Neural cell (in vitro differentiated cells): ENCODE measurements around the gene PRKCE. TPM values are rescaled to one million over a fixed set of nuclear protein-coding genes. Genes with fewer than 3 reads are reported as not detected.

Experiments
- H2AFZ ChIP-seq: fragments of 200-600, 300-800 bp; sonication (generic), shearing (Covaris generic); 2 replicates; pipeline ENCODE4 v1.6.0; 2014; ENCODE audit warnings: low read depth, mild to moderate bottlenecking, antibody characterized with exemption, low read length, moderate library complexity
- H3F3A ChIP-seq: fragments of 200-600 bp; shearing (Covaris generic); 2 replicates; pipeline ENCODE4 v1.6.1; 2016; ENCODE audit warnings: mild to moderate bottlenecking, moderate library complexity, mixed read lengths, antibody characterized with exemption, low read length; ENCODE audit not compliant: insufficient read depth, poor library complexity, severe bottlenecking
- H3K27ac ChIP-seq: fragments of 200-600, 300-800 bp; sonication (generic), shearing (Covaris generic); 2 replicates; pipeline ENCODE4 v1.5.1; 2014; ENCODE audit warnings: mild to moderate bottlenecking, low read length, moderate library complexity
- H3K27me3 ChIP-seq: fragments of 300-800, 200-600 bp; sonication (generic), shearing (Covaris generic); 2 replicates; pipeline ENCODE4 v1.6.0; 2014; ENCODE audit warnings: mild to moderate bottlenecking, low read depth, low read length, moderate library complexity; ENCODE audit not compliant: insufficient read depth
- H3K36me3 ChIP-seq: fragments of 300-800, 200-600 bp; sonication (generic), shearing (Covaris generic); 2 replicates; pipeline ENCODE4 v1.5.1; 2014; ENCODE audit warnings: mild to moderate bottlenecking, antibody characterized with exemption, low read length, moderate library complexity; ENCODE audit not compliant: insufficient read depth
- H3K4me2 ChIP-seq: fragments of 300-800, 200-600 bp; sonication (generic), shearing (Covaris generic); 2 replicates; pipeline ENCODE4 v1.6.0; 2014; ENCODE audit warnings: mild to moderate bottlenecking, low read length
- H3K4me3 ChIP-seq: fragments of 300-800, 200-600 bp; sonication (generic), shearing (Covaris generic); 2 replicates; pipeline ENCODE4 v1.5.1; 2014; ENCODE audit warnings: mild to moderate bottlenecking, low read length, moderate library complexity
- H3K79me2 ChIP-seq: fragments of 200-600 bp; shearing (Covaris generic); replicated peaks from 2 replicates; pipeline ENCODE4 v1.6.0; 2014; ENCODE audit warnings: mild to moderate bottlenecking, low read length, moderate library complexity; ENCODE audit not compliant: insufficient read depth
- H3K9ac ChIP-seq: fragments of 300-800, 200-600 bp; sonication (generic), shearing (Covaris generic); 2 replicates; pipeline ENCODE4 v1.6.1; 2016; ENCODE audit warnings: mild to moderate bottlenecking, low read length, mixed read lengths
- H3K9me2 ChIP-seq: fragments of 200-600 bp; shearing (Covaris generic); 2 replicates; pipeline ENCODE4 v1.6.1; 2016; ENCODE audit warnings: mild to moderate bottlenecking, low read length, mixed read lengths; ENCODE audit not compliant: insufficient read depth
- H3K9me3 ChIP-seq: fragments of 200-600, 300-800 bp; sonication (generic), shearing (Covaris generic); 2 replicates; pipeline ENCODE4 v1.6.1; 2016; ENCODE audit warnings: mild to moderate bottlenecking, mixed run types, low read length, moderate library complexity, mixed read lengths
- H4K20me1 ChIP-seq: fragments of 200-600 bp; shearing (Covaris generic); 2 replicates; pipeline ENCODE4 v1.6.1; 2016; ENCODE audit warnings: mild to moderate bottlenecking, mixed run types; ENCODE audit not compliant: insufficient read depth
- CTCF ChIP-seq: fragments of 450-650 bp; IDR thresholded peaks from 2 replicates; pipeline ENCODE4 v1.5.1; 2014; ENCODE audit warnings: antibody characterized with exemption, mild to moderate bottlenecking, moderate library complexity; ENCODE audit not compliant: poor library complexity, severe bottlenecking
- EP300 ChIP-seq: fragments of 450-650 bp; conservative IDR thresholded peaks from 2 replicates; pipeline ENCODE4 v1.6.1; 2014; ENCODE audit warnings: antibody characterized with exemption, mild to moderate bottlenecking, moderate library complexity; ENCODE audit not compliant: poor library complexity, severe bottlenecking
- EZH2 ChIP-seq: fragments of 200-600, 300-800 bp; shearing (Covaris generic), sonication (generic); IDR thresholded peaks from 2 replicates; pipeline ENCODE4 v1.6.1; 2014; ENCODE audit warnings: antibody characterized with exemption, low read length, borderline replicate concordance, mild to moderate bottlenecking; ENCODE audit not compliant: insufficient read depth, poor library complexity, severe bottlenecking
- MXI1 ChIP-seq: fragments of 450-650 bp; conservative IDR thresholded peaks from 2 replicates; pipeline ENCODE4 v1.6.1; 2014; ENCODE audit warnings: antibody characterized with exemption, mild to moderate bottlenecking; ENCODE audit not compliant: poor library complexity, severe bottlenecking
- POLR2AphosphoS5 ChIP-seq: IDR thresholded peaks from 2 replicates; pipeline ENCODE4 v1.6.1; 2012
- RAD21 ChIP-seq: fragments of 450-650 bp; conservative IDR thresholded peaks from 2 replicates; pipeline ENCODE4 v1.6.1; 2014; ENCODE audit warnings: antibody characterized with exemption, mild to moderate bottlenecking, moderate library complexity
- REST ChIP-seq: IDR thresholded peaks from 2 replicates; pipeline ENCODE4 v1.6.1; 2012; ENCODE audit warnings: borderline replicate concordance
- SMC3 ChIP-seq: fragments of 450-650 bp; conservative IDR thresholded peaks from 2 replicates; pipeline ENCODE4 v1.6.1; 2014; ENCODE audit warnings: antibody characterized with exemption, mild to moderate bottlenecking, moderate library complexity; ENCODE audit not compliant: poor library complexity
- TAF1 ChIP-seq: IDR thresholded peaks from 2 replicates; pipeline ENCODE4 v1.6.1; 2012; ENCODE audit warnings: low read depth
- polyA plus RNA-seq: library from polyadenylated mRNA; depleted of rRNA; stranded (reverse); fragments of >200 nt; gene quantifications from 2 replicates; pipeline ENCODE4 v1.2.3, GENCODE V29; 2014

Gene PRKCE
- polyA plus RNA-seq, 1 donor from 2014 or later = 5.4 TPM

GRCh38 chr2:46232860-46233259 lies 581.4 kb downstream of the PRKCE start:
- no peaks in the 10 kb centered on the region for H3F3A ChIP-seq
- H3K27me3 ChIP-seq = no peaks in the 10 kb centered on the region
- no peaks in the 10 kb centered on the region for H3K36me3 ChIP-seq
- H3K79me2 ChIP-seq = no peaks in the 10 kb centered on the region
- no peak overlapping the region for H2AFZ ChIP-seq
- H3K27ac ChIP-seq = no peak overlapping the region
- H3K4me3 ChIP-seq = no peak overlapping the region
- no peaks in the 10 kb centered on the region for H3K9me2 ChIP-seq
- H3K4me2 ChIP-seq = no peak overlapping the region
- TF ChIP-seq REST (no peak), CTCF (no peak), TAF1 (no peak), SMC3 (no peak), MXI1 (no peak), POLR2AphosphoS5 (no peak), EP300 (no peak), RAD21 (no peak), EZH2 (no peak)
- H3K9me3 ChIP-seq = no peaks in the 10 kb centered on the region
- H3K9ac ChIP-seq = no peak overlapping the region
- no peaks in the 10 kb centered on the region for H4K20me1 ChIP-seq

- H3K27me3 ChIP-seq = no peaks in the 10 kb centered on the region
- H3K4me3 ChIP-seq = no peak overlapping the region
- no peak overlapping the region for H3K4me2 ChIP-seq
- no peaks in the 10 kb centered on the region for H3F3A ChIP-seq
- H3K36me3 ChIP-seq = no peaks in the 10 kb centered on the region
- no peak overlapping the region for H3K27ac ChIP-seq
- H3K9ac ChIP-seq = no peak overlapping the region
- H3K9me3 ChIP-seq = no peaks in the 10 kb centered on the region
- H4K20me1 ChIP-seq = no peaks in the 10 kb centered on the region
- TF ChIP-seq MXI1 (no peak), TAF1 (no peak), RAD21 (no peak), CTCF (no peak), SMC3 (no peak), POLR2AphosphoS5 (no peak), EZH2 (no peak), EP300 (no peak), REST (no peak)
- H3K9me2 ChIP-seq = no peaks in the 10 kb centered on the region
- H3K79me2 ChIP-seq = no peaks in the 10 kb centered on the region
- H2AFZ ChIP-seq = no peak overlapping the region
Observed at GRCh38 chr2:46236006-46236875, 584.8 kb downstream of the PRKCE start.
